Measurements from ENCODE around the gene PROSER2. TPM values are rescaled to one million over a fixed set of nuclear protein-coding genes. Genes with fewer than 3 reads are reported as not detected.

Gene PROSER2
- total and polyA plus RNA-seq, 2 of the 13 experiments (the other 11 are each of a cell fraction or from before 2014, with no cell fraction given), result 6.9 to 7.7 TPM

- Histone ChIP-seq H3K4me1 (ENCODE audit: insufficient read depth, low read length) (peaks cover 38% of the 10 kb centered on the region), H3K36me3 (replicated peaks in 1 of 2; ENCODE audit: control insufficient read depth in 1 of 2, insufficient read depth in 2 of 2, low read length in 2 of 2) (peaks cover 0 to 3% of the 10 kb centered on the region in 2 experiments; a peak in 1 of 5 replicates), H4K20me1 (ENCODE audit: insufficient read depth, low read length) (peaks cover 4% of the 10 kb centered on the region; the same call in 1 of the 2 replicates), H3K9ac (ENCODE audit: insufficient read depth, low read depth, low read length) (no peak overlapping the region), H3K9me3 (ENCODE audit: low read length) (no peaks in the 10 kb centered on the region), H3K27me3 (ENCODE audit: control insufficient read depth in 1 of 2, insufficient read depth in 2 of 2, low read length in 2 of 2) (no peaks in the 10 kb centered on the region), H3K79me2 (ENCODE audit: insufficient read depth, low read length) (peaks cover 76% of the 10 kb centered on the region), H3K4me3 (replicated peaks in 1 of 3; ENCODE audit: insufficient read depth in 1 of 3, low read depth in 2 of 3, low read length in 3 of 3) (no peak overlapping the region), H3K27ac (ENCODE audit: extremely low read length, insufficient read depth, low read length) (no peak overlapping the region), H2AFZ (ENCODE audit: low read length) (no peak overlapping the region), H3K4me2 (ENCODE audit: low read depth, low read length) (no peak overlapping the region)
- no TSS peak for BruUV-seq (replicated peaks)
- in situ Hi-C loops (cut with HindIII; ENCODE audit: extremely low pct_ligation_motif_present, low pct_unique_long_range_greater_than_20kb) (no loop called here), intact Hi-C loops (cut with micrococcal nuclease; ENCODE audit: unreplicated experiment) (no loop called here)
- POLR2A ChIA-PET, result interaction anchor here (1.1 kb wide), 1 partner anchor 36 kb away, joined by 3 read pairs; no protein-coding TSS in a partner anchor
- WGBS (ENCODE audit: low lambda C conversion rate), result 94% methylated on average over 8 of the region's 8 CpGs
- CTCF ChIA-PET (ENCODE audit: low intra/inter-chr PET ratio, low total read pairs), result no interaction called here
- FAIRE-seq, result no peak
- ATAC-seq, result no peak
- DNase-seq (ENCODE audit: low spot score), result no peak
- TF ChIP-seq MZF1 (CRISPR knock-in tag; IDR thresholded peaks at IDR 0.05; ENCODE audit: borderline replicate concordance) (no peak), PRDM10 (CRISPR knock-in tag; IDR thresholded peaks at IDR 0.05; ENCODE audit: low read depth) (no peak), MAFF (IDR thresholded peaks at IDR 0.05; ENCODE audit: low read depth, low read length) (peak; percentile 38; the same call in 1 of the 2 replicates), PBX2 (CRISPR knock-in tag; IDR thresholded peaks at IDR 0.05) (no peak), SRF (IDR thresholded peaks at IDR 0.05; ENCODE audit: low read depth, low read length) (no peak), HNRNPUL1 (IDR thresholded peaks at IDR 0.05; ENCODE audit: low read depth, low read length) (no peak), ZBTB21 (CRISPR knock-in tag; IDR thresholded peaks at IDR 0.05) (no peak), ZNF598 (CRISPR knock-in tag; IDR thresholded peaks at IDR 0.05; ENCODE audit: borderline replicate concordance) (no peak), ZNF737 (CRISPR knock-in tag; IDR thresholded peaks at IDR 0.05; ENCODE audit: borderline replicate concordance) (no peak), ZNF350 (CRISPR knock-in tag; IDR thresholded peaks at IDR 0.05; ENCODE audit: borderline replicate concordance, low read depth) (no peak), SATB2 (CRISPR knock-in tag; IDR thresholded peaks at IDR 0.05) (no peak)
Measured at GRCh38 chr10:11838298-11838852, 15.2 kb downstream of the PROSER2 start.

All from HepG2 (cell line).